HepG2 (cell line): Measurements from ENCODE around the gene NEURL2. TPM values are rescaled to one million over a fixed set of nuclear protein-coding genes. Genes with fewer than 3 reads are reported as not detected.

Source experiments
- ASH2L ChIP-seq: fragments of 300-600, 200-600 bp; sonication (generic); IDR thresholded peaks from 2 replicates; pipeline ENCODE4 v1.7.0; 2017; ENCODE audit warnings: low read depth, mild to moderate bottlenecking, moderate library complexity, mixed read lengths, low read length; ENCODE audit not compliant: insufficient read length
- SMYD3 ChIP-seq: sonication (generic); formaldehyde crosslinking; IDR thresholded peaks from 2 replicates; pipeline ENCODE4 v1.8.1; 2023; ENCODE audit warnings: mild to moderate bottlenecking, missing genetic modification reagents
- SRSF1 ChIP-seq: fragments of 200-400 bp; formaldehyde crosslinking; optimal IDR thresholded peaks from 2 replicates; pipeline ENCODE3; 2017; ENCODE audit warnings: mild to moderate bottlenecking, low read depth, low read length, moderate library complexity
- TGIF2 ChIP-seq: IDR thresholded peaks from 2 replicates; pipeline ENCODE4 v1.6.1; 2016; ENCODE audit warnings: control low read depth, missing compliant biosample characterization
- ZFP82 ChIP-seq: sonication (generic); formaldehyde crosslinking; IDR thresholded peaks from 2 replicates; pipeline ENCODE4 v1.5.1; 2020; ENCODE audit warnings: mild to moderate bottlenecking, missing genetic modification reagents, borderline replicate concordance
- ZNF124 ChIP-seq: sonication (generic); formaldehyde crosslinking; IDR thresholded peaks from 2 replicates; pipeline ENCODE4 v1.4.0; 2020; ENCODE audit warnings: missing genetic modification reagents
- ZNF160 ChIP-seq: sonication (generic); formaldehyde crosslinking; IDR thresholded peaks from 2 replicates; pipeline ENCODE4 v1.8.0; 2022; ENCODE audit warnings: mild to moderate bottlenecking, inconsistent platforms, missing genetic modification reagents
- ZNF556 ChIP-seq: sonication (generic); formaldehyde crosslinking; IDR thresholded peaks from 2 replicates; pipeline ENCODE4 v1.4.0; 2020; ENCODE audit warnings: mild to moderate bottlenecking, missing genetic modification reagents, borderline replicate concordance
- ZNF780A ChIP-seq: sonication (generic); formaldehyde crosslinking; IDR thresholded peaks from 2 replicates; pipeline ENCODE4 v1.8.0; 2022; ENCODE audit warnings: mild to moderate bottlenecking, missing genetic modification reagents, moderate library complexity
- ZNF839 ChIP-seq: sonication (generic); formaldehyde crosslinking; IDR thresholded peaks from 2 replicates; pipeline ENCODE4 v1.4.0; 2020; ENCODE audit warnings: missing genetic modification reagents, mild to moderate bottlenecking, borderline replicate concordance
- polyA plus RNA-seq, 8 experiments: library from polyadenylated mRNA; depleted of rRNA in 3 of 8; stranded (reverse) in 7 of 8; unstranded in 1 of 8; fragments of >200 nt; fragmentation: Illumina TruSeq in 4 of 8; extraction: Trizol in 4 of 8; gene quantifications; 2 replicates each; pipeline versions ENCODE4 v1.2.1 to v1.2.3, GENCODE V29; 2011 to 2016; ENCODE audit warnings: low read depth in 4 of 8, missing spikeins in 1 of 8, mixed read lengths in 1 of 8; ENCODE audit not compliant: insufficient read depth in 1 of 8
- total RNA-seq, 5 experiments: library from RNA; depleted of rRNA; stranded (reverse); fragments of >200 nt; fragmentation: Illumina TruSeq; extraction: Trizol; gene quantifications; 2 replicates each; pipeline ENCODE4 v1.2.3, GENCODE V29; 2016; ENCODE audit warnings: low read depth in 1 of 5
- TF ChIP-seq, protein P1 (sequence below): sonication (generic); formaldehyde crosslinking; IDR thresholded peaks from 2 replicates; pipeline ENCODE4 v1.4.0; 2020; ENCODE audit warnings: mild to moderate bottlenecking, missing genetic modification reagents
- TF ChIP-seq, protein P2 (sequence below): sonication (generic); formaldehyde crosslinking; IDR thresholded peaks from 2 replicates; pipeline ENCODE4 v1.5.1; 2020; ENCODE audit warnings: missing genetic modification reagents, mild to moderate bottlenecking, borderline replicate concordance
- TF ChIP-seq, protein P3 (sequence below): sonication (generic); formaldehyde crosslinking; IDR thresholded peaks from 2 replicates; pipeline ENCODE4 v1.4.0; 2020; ENCODE audit warnings: mild to moderate bottlenecking, missing genetic modification reagents, borderline replicate concordance
- TF ChIP-seq, protein P4 (sequence below): sonication (generic); formaldehyde crosslinking; IDR thresholded peaks from 2 replicates; pipeline ENCODE4 v1.5.0; 2020; ENCODE audit warnings: missing genetic modification reagents
- TF ChIP-seq, protein P5 (sequence below): IDR thresholded peaks from 2 replicates; pipeline ENCODE4 v1.6.1; 2016; ENCODE audit warnings: mild to moderate bottlenecking

NEURL2 gene
- total and polyA plus RNA-seq, 2 of the 13 experiments (the other 11 are each of a cell fraction or from before 2014, with no cell fraction given), result 7.2 to 9.7 TPM

DNA sequence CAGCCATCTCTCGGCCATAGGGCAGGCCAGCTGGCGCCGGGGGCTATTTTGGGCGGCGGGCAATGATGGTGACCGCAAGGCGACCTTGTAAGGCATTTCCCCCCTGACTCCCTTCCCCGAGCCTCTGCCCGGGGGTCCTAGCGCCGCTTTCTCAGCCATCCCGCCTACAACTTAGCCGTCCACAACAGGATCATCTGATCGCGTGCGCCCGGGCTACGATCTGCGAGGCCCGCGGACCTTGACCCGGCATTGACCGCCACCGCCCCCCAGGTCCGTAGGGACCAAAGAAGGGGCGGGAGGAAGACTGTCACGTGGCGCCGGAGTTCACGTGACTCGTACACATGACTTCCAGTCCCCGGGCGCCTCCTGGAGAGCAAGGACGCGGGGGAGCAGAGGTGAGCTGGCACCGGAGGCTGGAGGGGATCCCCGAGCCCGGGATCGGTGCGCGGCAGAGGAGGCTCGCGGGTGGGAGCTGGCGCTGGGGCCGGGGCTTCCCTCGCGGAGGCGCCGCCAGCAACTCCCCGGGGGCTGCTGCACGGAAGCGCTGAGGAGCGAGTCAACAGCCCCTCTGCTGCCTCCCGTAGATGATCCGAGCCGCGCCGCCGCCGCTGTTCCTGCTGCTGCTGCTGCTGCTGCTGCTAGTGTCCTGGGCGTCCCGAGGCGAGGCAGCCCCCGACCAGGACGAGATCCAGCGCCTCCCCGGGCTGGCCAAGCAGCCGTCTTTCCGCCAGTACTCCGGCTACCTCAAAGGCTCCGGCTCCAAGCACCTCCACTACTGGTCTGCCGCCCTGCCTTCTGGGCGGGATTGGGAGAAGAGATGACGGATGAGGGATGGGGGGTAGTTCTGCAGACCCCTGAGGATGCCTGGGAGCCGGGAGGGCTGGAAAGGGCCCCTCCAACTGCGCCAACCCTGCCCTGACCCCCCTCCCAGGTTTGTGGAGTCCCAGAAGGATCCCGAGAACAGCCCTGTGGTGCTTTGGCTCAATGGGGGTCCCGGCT, at the start of gene NEURL2, which contains the start of gene CTSA (continued):
- TF ChIP-seq, protein P1, sequence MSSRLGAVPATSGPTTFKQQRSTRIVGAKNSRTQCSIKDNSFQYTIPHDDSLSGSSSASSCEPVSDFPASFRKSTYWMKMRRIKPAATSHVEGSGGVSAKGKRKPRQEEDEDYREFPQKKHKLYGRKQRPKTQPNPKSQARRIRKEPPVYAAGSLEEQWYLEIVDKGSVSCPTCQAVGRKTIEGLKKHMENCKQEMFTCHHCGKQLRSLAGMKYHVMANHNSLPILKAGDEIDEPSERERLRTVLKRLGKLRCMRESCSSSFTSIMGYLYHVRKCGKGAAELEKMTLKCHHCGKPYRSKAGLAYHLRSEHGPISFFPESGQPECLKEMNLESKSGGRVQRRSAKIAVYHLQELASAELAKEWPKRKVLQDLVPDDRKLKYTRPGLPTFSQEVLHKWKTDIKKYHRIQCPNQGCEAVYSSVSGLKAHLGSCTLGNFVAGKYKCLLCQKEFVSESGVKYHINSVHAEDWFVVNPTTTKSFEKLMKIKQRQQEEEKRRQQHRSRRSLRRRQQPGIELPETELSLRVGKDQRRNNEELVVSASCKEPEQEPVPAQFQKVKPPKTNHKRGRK (CRISPR knock-in tag), result no peak
- peak; percentile 99 for TF ChIP-seq ZNF780A (CRISPR knock-in tag)
- TF ChIP-seq SMYD3, result no peak; the same call in none of the 2 replicates
- TF ChIP-seq ZNF160 (CRISPR knock-in tag), result peak; percentile 97
- peak; percentile 99 for TF ChIP-seq SRSF1
- TF ChIP-seq, protein P2, sequence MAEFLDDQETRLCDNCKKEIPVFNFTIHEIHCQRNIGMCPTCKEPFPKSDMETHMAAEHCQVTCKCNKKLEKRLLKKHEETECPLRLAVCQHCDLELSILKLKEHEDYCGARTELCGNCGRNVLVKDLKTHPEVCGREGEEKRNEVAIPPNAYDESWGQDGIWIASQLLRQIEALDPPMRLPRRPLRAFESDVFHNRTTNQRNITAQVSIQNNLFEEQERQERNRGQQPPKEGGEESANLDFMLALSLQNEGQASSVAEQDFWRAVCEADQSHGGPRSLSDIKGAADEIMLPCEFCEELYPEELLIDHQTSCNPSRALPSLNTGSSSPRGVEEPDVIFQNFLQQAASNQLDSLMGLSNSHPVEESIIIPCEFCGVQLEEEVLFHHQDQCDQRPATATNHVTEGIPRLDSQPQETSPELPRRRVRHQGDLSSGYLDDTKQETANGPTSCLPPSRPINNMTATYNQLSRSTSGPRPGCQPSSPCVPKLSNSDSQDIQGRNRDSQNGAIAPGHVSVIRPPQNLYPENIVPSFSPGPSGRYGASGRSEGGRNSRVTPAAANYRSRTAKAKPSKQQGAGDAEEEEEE, result peak; percentile 97; the same call in 1 of the 2 replicates
- TF ChIP-seq ZNF556 (CRISPR knock-in tag), result peak; percentile 99
- TF ChIP-seq ZNF124, result peak; percentile 97
- TF ChIP-seq, protein P3, sequence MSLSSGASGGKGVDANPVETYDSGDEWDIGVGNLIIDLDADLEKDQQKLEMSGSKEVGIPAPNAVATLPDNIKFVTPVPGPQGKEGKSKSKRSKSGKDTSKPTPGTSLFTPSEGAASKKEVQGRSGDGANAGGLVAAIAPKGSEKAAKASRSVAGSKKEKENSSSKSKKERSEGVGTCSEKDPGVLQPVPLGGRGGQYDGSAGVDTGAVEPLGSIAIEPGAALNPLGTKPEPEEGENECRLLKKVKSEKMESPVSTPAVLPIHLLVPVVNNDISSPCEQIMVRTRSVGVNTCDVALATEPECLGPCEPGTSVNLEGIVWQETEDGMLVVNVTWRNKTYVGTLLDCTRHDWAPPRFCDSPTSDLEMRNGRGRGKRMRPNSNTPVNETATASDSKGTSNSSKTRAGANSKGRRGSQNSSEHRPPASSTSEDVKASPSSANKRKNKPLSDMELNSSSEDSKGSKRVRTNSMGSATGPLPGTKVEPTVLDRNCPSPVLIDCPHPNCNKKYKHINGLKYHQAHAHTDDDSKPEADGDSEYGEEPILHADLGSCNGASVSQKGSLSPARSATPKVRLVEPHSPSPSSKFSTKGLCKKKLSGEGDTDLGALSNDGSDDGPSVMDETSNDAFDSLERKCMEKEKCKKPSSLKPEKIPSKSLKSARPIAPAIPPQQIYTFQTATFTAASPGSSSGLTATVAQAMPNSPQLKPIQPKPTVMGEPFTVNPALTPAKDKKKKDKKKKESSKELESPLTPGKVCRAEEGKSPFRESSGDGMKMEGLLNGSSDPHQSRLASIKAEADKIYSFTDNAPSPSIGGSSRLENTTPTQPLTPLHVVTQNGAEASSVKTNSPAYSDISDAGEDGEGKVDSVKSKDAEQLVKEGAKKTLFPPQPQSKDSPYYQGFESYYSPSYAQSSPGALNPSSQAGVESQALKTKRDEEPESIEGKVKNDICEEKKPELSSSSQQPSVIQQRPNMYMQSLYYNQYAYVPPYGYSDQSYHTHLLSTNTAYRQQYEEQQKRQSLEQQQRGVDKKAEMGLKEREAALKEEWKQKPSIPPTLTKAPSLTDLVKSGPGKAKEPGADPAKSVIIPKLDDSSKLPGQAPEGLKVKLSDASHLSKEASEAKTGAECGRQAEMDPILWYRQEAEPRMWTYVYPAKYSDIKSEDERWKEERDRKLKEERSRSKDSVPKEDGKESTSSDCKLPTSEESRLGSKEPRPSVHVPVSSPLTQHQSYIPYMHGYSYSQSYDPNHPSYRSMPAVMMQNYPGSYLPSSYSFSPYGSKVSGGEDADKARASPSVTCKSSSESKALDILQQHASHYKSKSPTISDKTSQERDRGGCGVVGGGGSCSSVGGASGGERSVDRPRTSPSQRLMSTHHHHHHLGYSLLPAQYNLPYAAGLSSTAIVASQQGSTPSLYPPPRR, result peak; percentile 95
- peak; percentile 99 for TF ChIP-seq TGIF2
- no peak for TF ChIP-seq ZNF839 (CRISPR knock-in tag)
- TF ChIP-seq ZFP82, result no peak
- TF ChIP-seq, protein P4, sequence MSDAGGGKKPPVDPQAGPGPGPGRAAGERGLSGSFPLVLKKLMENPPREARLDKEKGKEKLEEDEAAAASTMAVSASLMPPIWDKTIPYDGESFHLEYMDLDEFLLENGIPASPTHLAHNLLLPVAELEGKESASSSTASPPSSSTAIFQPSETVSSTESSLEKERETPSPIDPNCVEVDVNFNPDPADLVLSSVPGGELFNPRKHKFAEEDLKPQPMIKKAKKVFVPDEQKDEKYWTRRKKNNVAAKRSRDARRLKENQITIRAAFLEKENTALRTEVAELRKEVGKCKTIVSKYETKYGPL (CRISPR knock-in tag), result peak; percentile 88; the same call in 1 of the 2 replicates
- TF ChIP-seq ASH2L, result peak; percentile 75
- TF ChIP-seq, protein P5, sequence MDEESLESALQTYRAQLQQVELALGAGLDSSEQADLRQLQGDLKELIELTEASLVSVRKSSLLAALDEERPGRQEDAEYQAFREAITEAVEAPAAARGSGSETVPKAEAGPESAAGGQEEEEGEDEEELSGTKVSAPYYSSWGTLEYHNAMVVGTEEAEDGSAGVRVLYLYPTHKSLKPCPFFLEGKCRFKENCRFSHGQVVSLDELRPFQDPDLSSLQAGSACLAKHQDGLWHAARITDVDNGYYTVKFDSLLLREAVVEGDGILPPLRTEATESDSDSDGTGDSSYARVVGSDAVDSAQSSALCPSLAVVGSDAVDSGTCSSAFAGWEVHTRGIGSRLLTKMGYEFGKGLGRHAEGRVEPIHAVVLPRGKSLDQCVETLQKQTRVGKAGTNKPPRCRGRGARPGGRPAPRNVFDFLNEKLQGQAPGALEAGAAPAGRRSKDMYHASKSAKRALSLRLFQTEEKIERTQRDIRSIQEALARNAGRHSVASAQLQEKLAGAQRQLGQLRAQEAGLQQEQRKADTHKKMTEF (CRISPR knock-in tag), result peak; percentile 100
